Upper lobe of right lung (tissue), 1 donor: Measurements from ENCODE around the gene NTRK3. TPM values are rescaled to one million over a fixed set of nuclear protein-coding genes. Genes with fewer than 3 reads are reported as not detected.
A peak's percentile ranks its signal among the peaks of the same experiment; 100 is the strongest.

Source experiments
- ATAC-seq: fragments of 200-7000 bp; cut with Tn5 transposase; one replicate; pipeline ENCODE4 v1.9.1; 2020; ENCODE audit warnings: mild to moderate bottlenecking, moderate library complexity
- DNase-seq: peaks from one replicate; pipeline ENCODE4 v3.0.0-alpha.2; 2020
- H3K27ac ChIP-seq: fragments of 200-600 bp; one replicate; pipeline ENCODE4 v1.8.0; 2022
- H3K27me3 ChIP-seq: fragments of 200-600 bp; one replicate; pipeline ENCODE4 v1.8.0; 2022; ENCODE audit warnings: mild to moderate bottlenecking
- H3K36me3 ChIP-seq: fragments of 200-600 bp; one replicate; pipeline ENCODE4 v1.8.0; 2022
- H3K4me1 ChIP-seq: fragments of 200-600 bp; one replicate; pipeline ENCODE4 v1.8.0; 2022
- H3K4me3 ChIP-seq: fragments of 200-600 bp; one replicate; pipeline ENCODE4 v1.8.0; 2022; ENCODE audit warnings: mild to moderate bottlenecking
- H3K9me3 ChIP-seq: fragments of 200-600 bp; one replicate; pipeline ENCODE4 v1.8.0; 2022
- CTCF ChIP-seq: fragments of 200-600 bp; IDR thresholded peaks from one replicate; pipeline ENCODE4 v1.8.0; 2022; ENCODE audit warnings: antibody characterized with exemption
- intact Hi-C: fragments of 100-400 bp; cut with DNase I; formaldehyde crosslinking; loops from one replicate; pipeline ENCODE4 v1.11.0; 2022
- total RNA-seq: library from RNA; stranded (reverse); fragmentation: NEBNext Ultra II Directional; extraction: Animal tissue kit (Norgen Biotek cat#: 25700); gene quantifications from one replicate; pipeline ENCODE4 v1.2.1, GENCODE V29; 2021
- donor health status: DM: no; HTN: yes; CAD: no; lungs with severe emphysema.

The NTRK3 gene
- total RNA-seq, 1 donor from 2014 or later = 2.8 TPM

GRCh38 chr15:88077296-88078020 is 179.1 kb downstream of the NTRK3 start:
- Histone ChIP-seq H3K36me3 (no peaks in the 10 kb centered on the region), H3K9me3 (no peaks in the 10 kb centered on the region), H3K27ac (no peak overlapping the region), H3K27me3 (no peaks in the 10 kb centered on the region), H3K4me1 (no peaks in the 10 kb centered on the region), H3K4me3 (no peak overlapping the region)
- no peak for TF ChIP-seq CTCF
- ATAC-seq = peak; percentile 18
- intact Hi-C loops = no loop called here
- DNase-seq = no peak

GRCh38 chr15:88076328-88076727 is 180.2 kb downstream of the NTRK3 start:
- Histone ChIP-seq H3K36me3 (no peaks in the 10 kb centered on the region), H3K27me3 (no peaks in the 10 kb centered on the region), H3K4me1 (no peaks in the 10 kb centered on the region), H3K27ac (no peak overlapping the region), H3K4me3 (no peak overlapping the region), H3K9me3 (no peaks in the 10 kb centered on the region)
- TF ChIP-seq CTCF = no peak
- ATAC-seq = no peak
- no peak for DNase-seq
- intact Hi-C loops = no loop called here

GRCh38 chr15:88075102-88075501 is 181.4 kb downstream of the NTRK3 start:
- no peak for TF ChIP-seq CTCF
- ATAC-seq (no peak), DNase-seq (no peak)
- Histone ChIP-seq H3K9me3 (no peaks in the 10 kb centered on the region), H3K36me3 (no peaks in the 10 kb centered on the region), H3K27me3 (no peaks in the 10 kb centered on the region), H3K4me3 (no peak overlapping the region), H3K4me1 (no peaks in the 10 kb centered on the region), H3K27ac (no peak overlapping the region)
- intact Hi-C loops = no loop called here

DNA sequence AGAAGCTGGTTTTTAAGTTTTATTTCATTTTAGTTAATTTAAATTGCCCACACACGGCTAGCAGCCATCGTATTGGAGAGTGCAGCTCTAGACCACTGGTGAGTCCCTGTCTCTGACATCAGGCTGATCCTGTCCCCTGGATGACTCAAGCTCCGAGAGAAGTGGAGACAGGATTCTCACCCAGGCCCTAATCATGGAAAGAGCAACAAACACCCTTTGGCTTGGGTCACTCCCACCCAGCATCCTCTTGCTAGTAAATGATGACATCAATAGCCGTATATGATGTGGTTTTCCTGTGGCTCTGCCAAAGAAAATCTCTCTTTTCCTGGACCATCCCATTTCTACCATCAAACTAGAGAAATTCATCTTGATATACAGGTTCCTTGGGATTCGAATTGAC is 182.2 kb downstream of the NTRK3 start:
- intact Hi-C loops = no loop called here

GRCh38 chr15:88073391-88073691 is 183.2 kb downstream of the NTRK3 start:
- Histone ChIP-seq H3K9me3 (no peaks in the 10 kb centered on the region), H3K4me1 (no peaks in the 10 kb centered on the region), H3K4me3 (no peak overlapping the region), H3K27ac (no peak overlapping the region), H3K36me3 (no peaks in the 10 kb centered on the region), H3K27me3 (no peaks in the 10 kb centered on the region)
- no peak for TF ChIP-seq CTCF
- intact Hi-C loops = no loop called here
- DNase-seq (no peak), ATAC-seq (no peak)

More for the DNA sequence above, 182.2 kb downstream of the NTRK3 start:
- H3K27me3 ChIP-seq = no peaks in the 10 kb centered on the region
- no peak overlapping the region for H3K4me3 ChIP-seq
- no peaks in the 10 kb centered on the region for H3K9me3 ChIP-seq
- H3K27ac ChIP-seq = no peak overlapping the region
- H3K36me3 ChIP-seq = no peaks in the 10 kb centered on the region
- no peaks in the 10 kb centered on the region for H3K4me1 ChIP-seq
- DNase-seq = no peak
- ATAC-seq = no peak
- no peak for TF ChIP-seq CTCF
